Mucosa of descending colon (tissue), 3 donors: ENCODE measurements around the gene DTD2. TPM values are rescaled to one million over a fixed set of nuclear protein-coding genes. Genes with fewer than 3 reads are reported as not detected.
A peak's percentile ranks its signal among the peaks of the same experiment; 100 is the strongest.

ENCODE experiments used
- ATAC-seq: fragments of 200-7000 bp; cut with Tn5 transposase; one replicate; pipeline ENCODE4 v1.9.1; 2020; ENCODE audit warnings: mild to moderate bottlenecking, moderate library complexity
- DNase-seq, 3 donors: peaks; one replicate each; pipeline ENCODE4 v3.0.0-alpha.2; 2020
- H3K36me3 ChIP-seq: fragments of 200-600 bp; one replicate; pipeline ENCODE4 v1.8.0; 2021; ENCODE audit warnings: low read depth, mild to moderate bottlenecking
- H3K4me1 ChIP-seq: fragments of 200-600 bp; one replicate; pipeline ENCODE4 v1.8.0; 2021; ENCODE audit warnings: low read depth, mild to moderate bottlenecking
- H3K4me3 ChIP-seq: fragments of 200-600 bp; one replicate; pipeline ENCODE4 v1.8.0; 2021; ENCODE audit warnings: mild to moderate bottlenecking
- H3K9me3 ChIP-seq: fragments of 200-600 bp; one replicate; pipeline ENCODE4 v1.8.0; 2021; ENCODE audit warnings: mild to moderate bottlenecking
- intact Hi-C, 2 donors: fragments of 100-400 bp; cut with DNase I in 1 of 2; cut with micrococcal nuclease in 1 of 2; formaldehyde crosslinking; loops; one replicate each; pipeline versions ENCODE4 v1.11.0 to v1.11.1; 2022; cut with DNase I, micrococcal nuclease
- total RNA-seq, 3 donors: library from RNA; stranded (reverse); fragmentation: NEBNext Ultra II Directional in 2 of 3; extraction: Animal tissue kit (Norgen Biotek cat#: 25700) in 2 of 3; gene quantifications; one replicate each; pipeline versions ENCODE4 v1.2.1 to v1.2.4, GENCODE V29; 2021 to 2023
- TF ChIP-seq, protein P1 (sequence below): fragments of 200-600 bp; IDR thresholded peaks from one replicate; pipeline ENCODE4 v1.8.0; 2022; ENCODE audit warnings: antibody characterized with exemption, mild to moderate bottlenecking
- donor health status: DM: no; HTN: no; CAD: no; lungs with moderate emphysema.
- donor health status: DM: no; HTN: no; CAD: no.
- donor health status: DM: no; HTN: yes; CAD: no.

DTD2 gene
- total RNA-seq, 3 donors from 2014 or later: 11.3 to 14.6 (median 13.4) TPM

DNA sequence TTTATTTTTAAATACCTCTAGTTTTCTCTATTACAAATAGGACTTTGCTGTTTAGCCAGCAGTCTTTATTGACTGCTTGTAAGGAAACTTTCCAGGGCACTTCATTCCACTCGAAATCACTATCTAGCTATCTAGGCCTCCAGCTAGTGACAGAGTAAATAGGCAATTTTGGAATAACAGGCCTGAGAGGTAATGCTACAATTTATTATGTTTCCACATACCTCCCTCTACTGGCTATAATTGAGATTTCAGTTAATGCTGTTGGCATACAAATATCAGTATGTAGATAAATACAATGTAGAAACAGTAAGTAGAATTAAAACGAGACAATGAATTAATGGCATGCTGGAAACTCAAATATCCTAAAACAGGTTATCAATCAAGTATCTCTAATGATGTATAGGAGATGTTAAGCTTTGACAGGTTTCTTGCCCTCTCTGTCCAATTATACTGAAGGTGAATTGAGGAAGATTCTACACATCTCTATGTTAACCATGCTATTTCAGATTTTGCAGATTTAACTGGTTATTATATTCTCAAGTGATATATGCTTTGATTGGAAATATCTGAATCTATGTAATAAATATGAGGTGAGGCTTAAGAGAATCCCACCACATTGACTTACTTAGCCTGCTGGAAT is 7.2 kb downstream of the DTD2 start:
- peak; percentile 46 for ATAC-seq
- H3K36me3 ChIP-seq: no peaks in the 10 kb centered on the region
- intact Hi-C loops: no loop called here

DNA sequence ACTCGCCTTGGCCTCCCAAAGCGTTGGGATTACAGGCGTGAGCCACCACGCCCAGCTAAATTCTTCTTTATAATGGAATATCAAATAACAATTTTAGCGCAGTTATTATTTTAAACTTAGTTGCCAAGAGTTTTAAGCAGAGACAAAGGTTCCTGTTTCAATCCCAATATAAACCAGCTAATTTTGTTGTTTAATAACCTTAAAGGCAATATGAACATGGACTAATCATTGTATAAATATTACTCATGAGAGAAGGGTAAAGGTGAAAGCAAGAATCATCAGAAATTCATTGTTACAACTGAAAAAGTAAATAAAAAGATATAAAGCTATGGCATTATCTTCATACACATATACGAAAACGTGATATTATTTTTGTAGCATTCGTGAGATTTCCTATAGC is 8.2 kb downstream of the DTD2 start:
- intact Hi-C loops: no loop called here
- H3K4me1 ChIP-seq: no peaks in the 10 kb centered on the region
- no peaks in the 10 kb centered on the region for H3K9me3 ChIP-seq
- TF ChIP-seq, protein P1, sequence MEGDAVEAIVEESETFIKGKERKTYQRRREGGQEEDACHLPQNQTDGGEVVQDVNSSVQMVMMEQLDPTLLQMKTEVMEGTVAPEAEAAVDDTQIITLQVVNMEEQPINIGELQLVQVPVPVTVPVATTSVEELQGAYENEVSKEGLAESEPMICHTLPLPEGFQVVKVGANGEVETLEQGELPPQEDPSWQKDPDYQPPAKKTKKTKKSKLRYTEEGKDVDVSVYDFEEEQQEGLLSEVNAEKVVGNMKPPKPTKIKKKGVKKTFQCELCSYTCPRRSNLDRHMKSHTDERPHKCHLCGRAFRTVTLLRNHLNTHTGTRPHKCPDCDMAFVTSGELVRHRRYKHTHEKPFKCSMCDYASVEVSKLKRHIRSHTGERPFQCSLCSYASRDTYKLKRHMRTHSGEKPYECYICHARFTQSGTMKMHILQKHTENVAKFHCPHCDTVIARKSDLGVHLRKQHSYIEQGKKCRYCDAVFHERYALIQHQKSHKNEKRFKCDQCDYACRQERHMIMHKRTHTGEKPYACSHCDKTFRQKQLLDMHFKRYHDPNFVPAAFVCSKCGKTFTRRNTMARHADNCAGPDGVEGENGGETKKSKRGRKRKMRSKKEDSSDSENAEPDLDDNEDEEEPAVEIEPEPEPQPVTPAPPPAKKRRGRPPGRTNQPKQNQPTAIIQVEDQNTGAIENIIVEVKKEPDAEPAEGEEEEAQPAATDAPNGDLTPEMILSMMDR: no peak
- DNase-seq (no peak), ATAC-seq (no peak)
- no peak overlapping the region for H3K4me3 ChIP-seq
- H3K36me3 ChIP-seq: no peaks in the 10 kb centered on the region

More for the DNA sequence above, 7.2 kb downstream of the DTD2 start:
- no peak for DNase-seq
- Histone ChIP-seq H3K9me3 (no peaks in the 10 kb centered on the region), H3K4me1 (no peaks in the 10 kb centered on the region), H3K4me3 (no peak overlapping the region)
- TF ChIP-seq, protein P1: no peak

DNA sequence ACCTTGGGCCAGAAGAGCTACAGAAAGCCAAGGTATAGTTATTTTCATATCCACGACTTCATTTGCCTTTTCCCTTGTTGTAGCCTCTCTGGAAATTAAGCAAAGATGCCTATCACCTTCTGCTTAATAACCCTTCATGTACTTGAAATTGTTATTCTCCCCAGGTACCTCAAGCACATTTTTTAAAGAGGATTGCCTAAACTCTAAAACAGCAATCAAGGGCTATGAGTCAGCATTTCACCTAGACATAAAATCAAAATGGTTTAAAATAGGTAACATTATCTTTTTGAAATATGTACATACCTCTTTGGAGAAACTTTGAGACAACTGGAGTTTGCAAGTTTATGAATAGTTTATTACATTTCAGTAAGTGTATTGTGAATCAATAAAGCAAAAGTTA is 11.6 kb downstream of the DTD2 start:
- H3K36me3 ChIP-seq: no peaks in the 10 kb centered on the region
- TF ChIP-seq, protein P1: no peak
- intact Hi-C loops: no loop called here
- ATAC-seq: no peak
- H3K9me3 ChIP-seq: no peaks in the 10 kb centered on the region
- no peaks in the 10 kb centered on the region for H3K4me1 ChIP-seq
- no peak for DNase-seq
- H3K4me3 ChIP-seq: no peak overlapping the region

DNA sequence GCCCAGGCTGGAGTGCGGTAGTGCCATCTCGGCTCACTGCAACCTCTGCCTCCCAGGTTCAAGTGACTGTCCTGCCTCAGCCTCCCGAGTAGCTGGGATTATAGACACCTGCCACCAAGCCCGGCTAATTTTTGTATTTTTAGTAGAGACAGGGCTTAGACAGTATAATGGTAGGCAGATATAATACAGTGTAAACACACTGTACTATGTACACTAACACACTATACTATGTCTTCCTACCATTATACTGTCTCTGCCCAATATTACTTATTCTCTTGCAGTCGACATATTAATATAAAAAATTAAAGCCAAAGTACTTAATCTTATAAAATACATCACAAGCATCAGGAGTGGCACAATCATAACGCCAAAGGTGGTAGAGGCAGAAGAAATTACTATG is 15.0 kb downstream of the DTD2 start:
- DNase-seq (no peak), ATAC-seq (no peak)
- intact Hi-C loops: no loop called here
- no peaks in the 10 kb centered on the region for H3K4me1 ChIP-seq
- TF ChIP-seq, protein P1: no peak
- no peak overlapping the region for H3K4me3 ChIP-seq
- H3K36me3 ChIP-seq: no peaks in the 10 kb centered on the region
- H3K9me3 ChIP-seq: no peaks in the 10 kb centered on the region

DNA sequence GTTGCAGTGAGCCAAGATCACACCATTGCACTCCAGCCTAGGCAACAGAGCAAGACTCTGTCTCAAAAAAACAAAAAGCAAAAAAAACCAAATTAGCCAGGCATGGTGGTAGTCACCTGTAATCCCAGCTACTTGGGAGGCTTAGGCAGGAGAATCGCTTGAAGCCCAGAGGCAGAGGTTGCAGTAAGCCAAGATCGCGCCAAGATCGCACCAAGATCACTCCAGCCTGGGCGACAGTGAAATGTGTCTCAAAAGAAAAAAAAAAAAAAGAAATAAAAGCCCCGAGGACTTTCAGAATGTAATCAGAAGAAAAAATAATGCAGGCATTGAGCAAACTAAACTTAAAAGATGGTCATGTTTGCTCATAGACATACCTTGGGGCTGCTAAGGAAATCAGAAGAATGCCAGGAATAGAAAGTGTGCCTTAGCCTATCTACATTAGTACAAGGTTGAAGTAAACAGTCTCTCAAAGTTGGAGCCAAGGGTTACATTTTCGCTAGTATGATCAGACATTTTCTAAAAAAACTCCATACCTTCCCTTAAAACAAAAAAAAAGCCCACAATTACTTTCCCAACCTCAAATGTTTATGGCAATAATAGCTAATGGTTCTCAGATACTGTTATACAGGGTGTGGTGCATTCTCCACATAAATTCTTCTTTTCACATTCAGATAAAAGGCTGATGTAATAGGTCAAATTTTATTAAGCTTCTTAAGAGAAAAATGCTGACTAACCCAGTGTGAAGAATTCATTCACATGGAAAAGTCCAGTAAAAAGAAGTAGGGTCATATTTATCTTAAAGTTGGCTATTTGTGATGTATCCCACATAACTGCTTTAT is 15.8 kb downstream of the DTD2 start:
- Histone ChIP-seq H3K36me3 (no peaks in the 10 kb centered on the region), H3K9me3 (no peaks in the 10 kb centered on the region), H3K4me3 (no peak overlapping the region), H3K4me1 (no peaks in the 10 kb centered on the region)
- TF ChIP-seq, protein P1: no peak
- ATAC-seq (no peak), DNase-seq (no peak)
- intact Hi-C loops: no loop called here
